Left lung (tissue), 10 donors: Measurements from ENCODE around the gene CACNA1A. TPM values are rescaled to one million over a fixed set of nuclear protein-coding genes. Genes with fewer than 3 reads are reported as not detected.

Experiments used
- ATAC-seq: fragments of 200-7000 bp; cut with Tn5 transposase; one replicate; pipeline ENCODE4 v1.9.1; 2020; ENCODE audit warnings: moderate library complexity
- DNase-seq, 4 donors: peaks; one replicate each; pipeline ENCODE4 v3.0.0-alpha.2; 2013 to 2020
- H3K27ac ChIP-seq, 2 donors: fragments of 200-600 bp; sonication (generic) in 1 of 2; one replicate each; pipeline versions ENCODE4 v1.5.0 to v1.8.0; 2020 to 2021
- H3K27me3 ChIP-seq, 2 donors: fragments of 200-600 bp; sonication (generic) in 1 of 2; one replicate each; pipeline versions ENCODE4 v1.5.0 to v1.8.0; 2020 to 2021
- H3K36me3 ChIP-seq, 2 donors: fragments of 200-600 bp; sonication (generic) in 1 of 2; one replicate each; pipeline versions ENCODE4 v1.5.0 to v1.8.0; 2020 to 2021
- H3K4me1 ChIP-seq, 2 donors: fragments of 200-600 bp; one replicate each; pipeline ENCODE4 v1.8.0; 2021
- H3K4me3 ChIP-seq, 2 donors: fragments of 200-600 bp; sonication (generic) in 1 of 2; one replicate each; pipeline versions ENCODE4 v1.5.0 to v1.8.0; 2020 to 2021; ENCODE audit warnings: mild to moderate bottlenecking in 1 of 2
- H3K9me3 ChIP-seq, 2 donors: fragments of 200-600 bp; sonication (generic) in 1 of 2; one replicate each; pipeline versions ENCODE4 v1.5.0 to v1.8.0; 2020 to 2021
- CTCF ChIP-seq, 2 donors: fragments of 200-600 bp; sonication (generic) in 1 of 2; IDR thresholded peaks; one replicate each; pipeline versions ENCODE4 v1.5.0 to v1.8.0; 2021; ENCODE audit warnings: antibody characterized with exemption in 2 of 2
- intact Hi-C, 2 donors: fragments of 100-400 bp; cut with DNase I; formaldehyde crosslinking; loops; one replicate each; pipeline versions ENCODE4 v1.11.2 to v1.14.2; 2022
- polyA plus RNA-seq, 6 donors: library from polyadenylated mRNA; unstranded; fragments of 120-200 nt; gene quantifications; one replicate each; pipeline ENCODE4 v1.2.1, GENCODE V29; 2013; ENCODE audit not compliant: insufficient read length in 6 of 6
- total RNA-seq, 2 donors: library from RNA; stranded (reverse); fragmentation: NEBNext Ultra II Directional; extraction: Animal tissue kit (Norgen Biotek cat#: 25700); gene quantifications; one replicate each; pipeline ENCODE4 v1.2.1, GENCODE V29; 2021
- donor health status: DM: no; HTN: yes; CAD: no.
- donor health status: DM: no; HTN: no; CAD: no.

CACNA1A gene
- total and polyA plus RNA-seq, 8 donors: 0.20 to 5.4 (median 3.9) TPM

GRCh38 chr19:13507053-13507611 is 853 bp upstream of the CACNA1A start:
- no peak overlapping the region for H3K27ac ChIP-seq
- TF ChIP-seq CTCF (IDR thresholded peaks at IDR 0.05): no peak
- intact Hi-C loops: no loop called here
- H3K36me3 ChIP-seq: no peaks in the 10 kb centered on the region
- no peak for DNase-seq
- ATAC-seq: no peak
- H3K4me1 ChIP-seq: peaks cover 4 to 8% of the 10 kb centered on the region in 2 donors
- no peak overlapping the region for H3K4me3 ChIP-seq
- peaks cover 41 to 95% of the 10 kb centered on the region in 2 donors for H3K27me3 ChIP-seq
- no peaks in the 10 kb centered on the region for H3K9me3 ChIP-seq

DNA sequence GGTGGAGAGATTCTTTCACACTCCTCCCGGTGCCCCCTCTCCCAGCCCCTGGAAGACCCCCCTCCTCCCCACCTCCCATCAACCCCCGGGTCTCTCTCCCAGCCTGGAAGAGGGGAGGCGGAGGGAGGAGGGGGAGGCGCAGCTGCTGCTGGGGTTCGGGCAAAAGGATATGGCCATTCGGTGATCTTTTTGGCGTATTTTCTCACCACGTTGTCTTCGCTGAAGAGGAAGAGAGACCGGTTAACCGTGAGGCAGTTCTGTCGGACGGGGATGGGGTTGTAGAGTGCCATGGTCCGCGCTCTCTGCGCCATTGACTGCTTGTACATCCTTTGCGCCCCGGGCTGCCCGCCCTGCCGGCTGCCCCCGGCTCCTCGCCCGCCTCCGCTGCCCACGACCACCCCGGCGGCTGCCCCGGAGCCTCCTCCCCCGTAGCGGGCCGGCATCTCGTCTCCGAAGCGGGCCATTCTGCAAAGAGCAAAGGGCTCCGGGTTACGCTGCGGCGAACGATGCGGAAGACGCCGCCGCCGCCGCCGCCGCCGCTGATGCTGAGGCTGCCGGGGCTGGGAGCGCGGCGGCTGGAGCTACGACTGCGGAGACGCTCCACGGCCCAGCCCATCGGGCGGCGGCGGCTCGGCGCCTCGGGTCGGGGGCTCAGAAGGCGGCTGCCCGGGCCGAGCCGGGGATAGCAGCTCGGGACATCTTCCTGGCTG is 363 bp downstream of the CACNA1A start:
- H3K9me3 ChIP-seq: no peaks in the 10 kb centered on the region
- intact Hi-C loops: no loop called here
- H3K4me3 ChIP-seq: no peak overlapping the region
- DNase-seq (no peak), ATAC-seq (no peak)
- no peak for TF ChIP-seq CTCF (IDR thresholded peaks at IDR 0.05)
- no peak overlapping the region for H3K27ac ChIP-seq
- no peaks in the 10 kb centered on the region for H3K36me3 ChIP-seq
- peaks cover 41 to 95% of the 10 kb centered on the region in 2 donors for H3K27me3 ChIP-seq
- H3K4me1 ChIP-seq: peaks cover 4 to 8% of the 10 kb centered on the region in 2 donors

- no peak for TF ChIP-seq CTCF (IDR thresholded peaks at IDR 0.05)
- no peaks in the 10 kb centered on the region for H3K36me3 ChIP-seq
- peaks cover 4 to 8% of the 10 kb centered on the region in 2 donors for H3K4me1 ChIP-seq
- no peaks in the 10 kb centered on the region for H3K9me3 ChIP-seq
- no peak overlapping the region for H3K27ac ChIP-seq
- H3K4me3 ChIP-seq: no peak overlapping the region
- intact Hi-C loops: no loop called here
- DNase-seq (no peak), ATAC-seq (no peak)
- H3K27me3 ChIP-seq: peaks cover 41 to 93% of the 10 kb centered on the region in 2 donors
Observed at GRCh38 chr19:13505164-13505695, 1.0 kb downstream of the CACNA1A start.

DNA sequence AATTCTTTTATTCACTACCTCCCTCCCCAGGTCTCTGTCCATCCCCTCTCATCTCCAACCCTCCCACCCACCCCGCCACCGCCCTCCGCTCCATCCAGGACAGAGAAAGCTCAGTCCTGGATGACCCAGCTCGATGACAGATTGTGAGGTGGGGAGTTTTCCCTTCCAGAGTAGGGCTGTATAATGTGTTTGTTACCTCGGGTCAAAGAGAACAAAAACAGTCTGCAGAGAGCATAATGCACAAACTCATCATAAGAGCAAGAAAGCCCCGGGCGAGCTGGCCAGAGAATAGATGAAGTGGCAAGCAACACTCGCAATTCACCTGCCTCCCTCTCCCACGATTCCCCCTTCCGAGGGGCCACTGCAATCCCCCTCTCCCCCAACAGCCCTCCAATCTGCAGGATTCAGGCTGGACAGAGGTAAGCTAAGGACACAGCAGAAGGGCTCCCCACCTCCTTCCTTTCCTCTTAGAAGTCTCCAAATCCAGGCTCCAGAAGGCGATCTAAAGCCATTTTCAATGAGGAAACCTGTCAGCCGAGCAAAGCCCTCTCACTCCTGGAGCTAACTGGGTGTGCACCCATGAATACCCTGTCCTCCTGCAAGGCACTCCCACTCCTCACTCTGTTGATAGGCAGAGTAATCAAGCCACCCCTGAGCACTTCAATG is 2.6 kb downstream of the CACNA1A start:
- DNase-seq: no peak
- no peak overlapping the region for H3K27ac ChIP-seq
- no peak for TF ChIP-seq CTCF (IDR thresholded peaks at IDR 0.05)
- intact Hi-C loops: no loop called here
- peaks cover 41 to 93% of the 10 kb centered on the region in 2 donors for H3K27me3 ChIP-seq
- ATAC-seq: no peak
- no peaks in the 10 kb centered on the region for H3K9me3 ChIP-seq
- no peaks in the 10 kb centered on the region for H3K36me3 ChIP-seq
- H3K4me1 ChIP-seq: peaks cover 4 to 8% of the 10 kb centered on the region in 2 donors
- H3K4me3 ChIP-seq: no peak overlapping the region

DNA sequence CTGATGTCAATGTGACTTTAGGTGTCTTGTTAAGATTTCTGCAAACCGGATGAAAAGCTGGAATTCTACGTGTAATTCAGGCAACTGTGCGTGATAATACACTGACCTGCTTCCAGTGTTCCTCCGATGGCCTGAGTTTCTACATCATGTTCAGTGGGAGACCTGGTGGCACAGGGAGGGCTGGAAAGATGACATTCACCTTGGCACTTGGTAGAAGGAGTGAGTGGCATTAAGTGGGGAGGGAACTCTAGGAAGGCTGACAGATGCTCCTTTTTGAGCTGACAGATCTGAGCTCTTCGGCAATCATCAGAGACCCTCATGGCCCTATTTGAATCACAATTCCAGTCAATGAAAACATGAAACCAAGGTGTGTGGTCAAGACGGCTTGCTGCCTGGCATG is 4.0 kb downstream of the CACNA1A start:
- intact Hi-C loops: no loop called here
- no peak overlapping the region for H3K27ac ChIP-seq
- H3K4me3 ChIP-seq: no peak overlapping the region
- TF ChIP-seq CTCF (IDR thresholded peaks at IDR 0.05): no peak
- DNase-seq (no peak), ATAC-seq (no peak)
- H3K36me3 ChIP-seq: no peaks in the 10 kb centered on the region
- peaks cover 27 to 78% of the 10 kb centered on the region in 2 donors for H3K27me3 ChIP-seq
- H3K4me1 ChIP-seq: peaks cover 4 to 8% of the 10 kb centered on the region in 2 donors
- no peaks in the 10 kb centered on the region for H3K9me3 ChIP-seq
